22Rv1 (cell line): ENCODE measurements around the gene INSM2.

ENCODE experiments used
- H3K27ac ChIP-seq: fragments of 450-650 bp; 2 replicates; pipeline ENCODE4 v1.5.1; 2017
- ZFX ChIP-seq: fragments of 450-650 bp; IDR thresholded peaks from 2 replicates; pipeline ENCODE4 v1.6.1; 2017; ENCODE audit warnings: antibody characterized with exemption, borderline replicate concordance
- TF ChIP-seq, protein P1 (sequence below): fragments of 450-650 bp; IDR thresholded peaks from 2 replicates; pipeline ENCODE4 v1.5.1; 2017; ENCODE audit warnings: mild to moderate bottlenecking

Gene INSM2

DNA sequence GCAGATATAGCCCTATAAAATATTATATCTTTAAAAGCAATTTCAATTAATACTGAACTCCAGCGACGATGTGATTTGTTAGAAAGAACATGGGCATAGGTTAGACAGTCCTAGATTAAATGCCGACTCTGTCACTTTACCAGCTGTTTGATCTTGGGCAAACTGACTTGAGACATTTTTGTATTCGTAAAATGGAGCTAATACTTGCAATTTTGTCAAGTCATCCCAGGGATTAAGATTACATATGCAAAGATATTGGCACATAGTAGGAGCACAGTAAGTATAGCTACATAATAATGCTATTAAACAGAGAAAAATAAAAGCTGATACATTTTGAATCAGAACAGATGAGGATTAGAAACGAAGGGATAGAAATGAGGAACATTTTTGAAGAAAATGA lies 9.0 kb downstream of the INSM2 start:
- TF ChIP-seq, protein P1, sequence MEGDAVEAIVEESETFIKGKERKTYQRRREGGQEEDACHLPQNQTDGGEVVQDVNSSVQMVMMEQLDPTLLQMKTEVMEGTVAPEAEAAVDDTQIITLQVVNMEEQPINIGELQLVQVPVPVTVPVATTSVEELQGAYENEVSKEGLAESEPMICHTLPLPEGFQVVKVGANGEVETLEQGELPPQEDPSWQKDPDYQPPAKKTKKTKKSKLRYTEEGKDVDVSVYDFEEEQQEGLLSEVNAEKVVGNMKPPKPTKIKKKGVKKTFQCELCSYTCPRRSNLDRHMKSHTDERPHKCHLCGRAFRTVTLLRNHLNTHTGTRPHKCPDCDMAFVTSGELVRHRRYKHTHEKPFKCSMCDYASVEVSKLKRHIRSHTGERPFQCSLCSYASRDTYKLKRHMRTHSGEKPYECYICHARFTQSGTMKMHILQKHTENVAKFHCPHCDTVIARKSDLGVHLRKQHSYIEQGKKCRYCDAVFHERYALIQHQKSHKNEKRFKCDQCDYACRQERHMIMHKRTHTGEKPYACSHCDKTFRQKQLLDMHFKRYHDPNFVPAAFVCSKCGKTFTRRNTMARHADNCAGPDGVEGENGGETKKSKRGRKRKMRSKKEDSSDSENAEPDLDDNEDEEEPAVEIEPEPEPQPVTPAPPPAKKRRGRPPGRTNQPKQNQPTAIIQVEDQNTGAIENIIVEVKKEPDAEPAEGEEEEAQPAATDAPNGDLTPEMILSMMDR: no peak
- no peak for TF ChIP-seq ZFX
- H3K27ac ChIP-seq: no peak overlapping the region

DNA sequence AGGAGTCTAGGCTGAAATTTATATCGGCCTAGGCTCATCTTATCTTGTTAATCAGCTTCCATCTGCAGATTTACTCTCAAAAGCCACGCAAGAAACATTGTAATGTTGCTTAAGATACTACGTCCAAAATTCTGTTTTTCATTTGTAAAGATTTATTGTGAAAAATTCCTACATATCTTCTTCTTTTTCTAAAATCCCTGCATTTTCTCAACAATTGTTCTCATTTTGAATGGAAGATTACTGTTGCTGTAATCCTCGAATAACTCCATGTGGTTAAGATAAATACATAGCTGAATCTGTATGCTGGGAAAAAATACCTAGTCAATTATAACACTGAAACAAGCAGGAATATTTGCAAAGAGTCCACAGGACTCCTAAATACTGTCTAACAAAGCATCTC lies 15.6 kb downstream of the INSM2 start:
- H3K27ac ChIP-seq: no peak overlapping the region
- TF ChIP-seq, protein P1: no peak
- TF ChIP-seq ZFX: no peak

DNA sequence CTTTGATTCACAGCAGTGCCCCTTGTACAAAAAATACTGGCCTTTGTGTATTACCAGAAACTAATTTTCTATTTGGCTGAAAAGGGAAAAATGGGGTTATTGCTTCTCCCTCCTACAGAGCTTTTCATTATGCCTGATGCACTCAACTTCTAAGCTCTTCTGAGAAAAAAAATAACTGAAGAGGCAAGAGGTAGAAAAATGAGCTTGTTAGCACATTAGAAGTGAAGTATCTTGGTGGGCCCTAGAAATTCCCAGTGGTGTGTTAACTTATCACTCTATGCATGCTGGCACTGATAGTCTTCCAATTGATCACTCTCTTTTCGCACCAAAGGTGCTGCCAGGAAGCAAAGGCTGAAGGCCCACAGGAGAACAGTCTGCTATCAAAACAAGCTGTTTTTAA lies 17.1 kb downstream of the INSM2 start:
- no peak overlapping the region for H3K27ac ChIP-seq
- no peak for TF ChIP-seq ZFX
- TF ChIP-seq, protein P1: no peak

DNA sequence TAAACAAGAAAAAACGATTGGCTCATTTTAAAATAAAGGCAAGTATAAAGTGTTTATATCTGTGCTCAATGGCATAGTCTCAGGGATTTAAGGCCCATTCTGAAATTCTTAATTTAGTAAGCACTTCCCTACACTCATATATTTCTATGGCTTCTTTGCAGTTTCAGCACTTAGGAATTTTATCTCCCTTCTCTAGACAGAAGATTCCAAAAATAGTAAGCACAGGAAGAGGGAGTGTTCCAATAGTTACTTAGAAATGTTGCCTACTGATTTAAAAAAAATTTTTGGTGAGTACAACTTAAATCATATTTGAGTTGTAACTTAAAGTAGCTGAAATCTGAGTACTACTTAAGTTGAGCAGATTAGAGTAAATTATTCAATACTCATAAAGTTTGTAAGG lies 19.8 kb downstream of the INSM2 start:
- H3K27ac ChIP-seq: no peak overlapping the region
- TF ChIP-seq, protein P1: no peak
- no peak for TF ChIP-seq ZFX

DNA sequence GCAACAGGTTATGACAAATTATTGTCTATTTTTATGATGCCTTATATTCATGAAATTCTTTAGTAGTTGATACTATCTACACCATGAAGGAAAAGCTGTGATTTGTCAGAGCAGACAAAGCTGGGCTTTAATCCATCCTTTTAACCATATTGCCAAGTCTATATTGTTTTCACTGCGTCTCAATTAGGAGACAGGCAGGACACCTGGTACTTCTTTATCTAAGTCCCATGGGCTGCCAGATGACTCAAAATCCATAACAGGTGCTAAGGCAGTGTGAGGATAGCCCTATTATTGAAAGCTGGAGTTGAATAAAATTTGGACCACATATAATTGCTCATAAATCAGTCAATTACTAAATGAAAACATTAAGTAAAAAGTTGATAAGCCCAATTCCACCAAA lies 22.6 kb downstream of the INSM2 start:
- H3K27ac ChIP-seq: no peak overlapping the region
- TF ChIP-seq ZFX: no peak
- TF ChIP-seq, protein P1: no peak

DNA sequence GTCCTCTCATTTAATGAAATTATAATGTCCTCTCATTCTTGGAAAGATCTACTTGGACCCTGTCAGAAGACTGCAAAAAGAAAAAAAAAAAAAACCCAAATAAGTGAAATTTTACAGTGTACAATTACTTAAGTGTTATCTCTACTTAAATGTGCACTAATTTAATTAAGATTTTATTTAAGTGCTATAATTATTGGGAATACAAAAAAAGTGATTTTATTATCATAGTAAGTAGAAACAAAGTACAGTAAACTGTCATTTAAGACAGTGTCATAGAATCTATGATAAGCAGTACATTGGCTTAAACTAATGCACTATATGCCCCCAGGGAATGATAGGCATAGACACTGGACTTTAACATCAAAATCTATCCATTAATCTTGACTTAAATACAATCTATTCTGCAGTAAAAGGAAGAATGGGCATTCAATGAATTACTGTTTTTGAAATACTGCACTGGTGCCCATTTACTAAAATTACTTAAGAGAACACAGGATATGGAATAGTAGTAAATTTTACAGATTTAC lies 23.3 kb downstream of the INSM2 start:
- no peak for TF ChIP-seq ZFX
- TF ChIP-seq, protein P1: no peak
- H3K27ac ChIP-seq: no peak overlapping the region

DNA sequence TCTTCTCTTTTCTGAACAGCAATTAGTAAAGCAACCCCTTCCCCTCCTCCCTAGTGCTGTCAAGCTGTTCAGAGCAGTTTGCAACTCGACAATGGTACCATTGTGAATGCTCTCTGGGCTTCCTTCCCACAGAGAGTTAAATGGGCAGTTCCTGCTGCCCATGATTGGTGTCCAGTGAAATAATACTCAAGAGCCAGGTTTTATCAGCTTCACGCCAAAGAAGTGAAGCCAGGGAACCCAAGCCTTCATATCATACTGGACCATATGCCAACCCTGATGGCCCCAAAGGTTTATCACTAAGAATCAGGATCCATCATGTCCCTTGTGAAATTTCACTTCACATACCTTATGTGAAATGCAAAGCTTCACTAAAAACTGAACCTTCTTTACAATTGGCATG lies 24.7 kb downstream of the INSM2 start:
- TF ChIP-seq, protein P1: no peak
- no peak for TF ChIP-seq ZFX
- no peak overlapping the region for H3K27ac ChIP-seq
